Measurements from ENCODE around the gene HHIPL1. TPM values are rescaled to one million over a fixed set of nuclear protein-coding genes. Genes with fewer than 3 reads are reported as not detected.

The HHIPL1 gene
- polyA plus RNA-seq, 2 of the 4 experiments (the other 2 are of a cell fraction), result 0.19 to 0.23 TPM

GRCh38 chr14:99728981-99729451 is 84.1 kb downstream of the HHIPL1 start (continued):
- TF ChIP-seq KDM1A (IDR thresholded peaks at IDR 0.05; ENCODE audit: low read depth) (no peak), FOSB (CRISPR knock-in tag; IDR thresholded peaks at IDR 0.05) (no peak)

Other genes starting within 250 kb of the HHIPL1 start
- gene SETD3, start 164.3 kb upstream of the HHIPL1 start, polyA plus RNA-seq (2011; rRNA removed), result 53.9 and 59.7 TPM in 2 replicates
- 41.2 to 44.7 TPM (median 43.1 TPM) in 3 replicates for gene SETD3, start 164.3 kb upstream of the HHIPL1 start, polyA plus RNA-seq (2017; fragmentation: RNase III; extraction: RNeasy Plus Mini Kit Qiagen cat#74134 plus additional on column Dnase treatment)
- gene CCNK, start 163.7 kb upstream of the HHIPL1 start, polyA plus RNA-seq (2011; rRNA removed), result 22.7 and 38.9 TPM in 2 replicates
- 46.6 to 50.8 TPM (median 50.6 TPM) in 3 replicates for gene CCNK, start 163.7 kb upstream of the HHIPL1 start, polyA plus RNA-seq (2017; fragmentation: RNase III; extraction: RNeasy Plus Mini Kit Qiagen cat#74134 plus additional on column Dnase treatment)
- 10.5 and 11.4 TPM in 2 replicates for gene CCDC85C, start 40.9 kb upstream of the HHIPL1 start, polyA plus RNA-seq (2011; rRNA removed)
- 29.0 to 38.0 TPM (median 31.4 TPM) in 3 replicates for gene CCDC85C, start 40.9 kb upstream of the HHIPL1 start, polyA plus RNA-seq (2017; fragmentation: RNase III; extraction: RNeasy Plus Mini Kit Qiagen cat#74134 plus additional on column Dnase treatment)
- gene CYP46A1, start 39.2 kb downstream of the HHIPL1 start, polyA plus RNA-seq (2011; rRNA removed), result 0.06 and 0.09 TPM in 2 replicates
- 0.12 to 0.13 TPM (median 0.13 TPM) in 3 replicates for gene CYP46A1, start 39.2 kb downstream of the HHIPL1 start, polyA plus RNA-seq (2017; fragmentation: RNase III; extraction: RNeasy Plus Mini Kit Qiagen cat#74134 plus additional on column Dnase treatment)
- 30.8 and 37.7 TPM in 2 replicates for gene EML1, start 148.3 kb downstream of the HHIPL1 start, polyA plus RNA-seq (2011; rRNA removed)
- 29.2 to 30.6 TPM (median 29.7 TPM) in 3 replicates for gene EML1, start 148.3 kb downstream of the HHIPL1 start, polyA plus RNA-seq (2017; fragmentation: RNase III; extraction: RNeasy Plus Mini Kit Qiagen cat#74134 plus additional on column Dnase treatment)